ENCODE data around the gene MYO1H.
"Not testable (repeated sequence)": the region's sequence is repeated elsewhere in the genome, so short reads cannot be mapped to it uniquely, and the experiment has no call there.

MYO1H gene, protein sequence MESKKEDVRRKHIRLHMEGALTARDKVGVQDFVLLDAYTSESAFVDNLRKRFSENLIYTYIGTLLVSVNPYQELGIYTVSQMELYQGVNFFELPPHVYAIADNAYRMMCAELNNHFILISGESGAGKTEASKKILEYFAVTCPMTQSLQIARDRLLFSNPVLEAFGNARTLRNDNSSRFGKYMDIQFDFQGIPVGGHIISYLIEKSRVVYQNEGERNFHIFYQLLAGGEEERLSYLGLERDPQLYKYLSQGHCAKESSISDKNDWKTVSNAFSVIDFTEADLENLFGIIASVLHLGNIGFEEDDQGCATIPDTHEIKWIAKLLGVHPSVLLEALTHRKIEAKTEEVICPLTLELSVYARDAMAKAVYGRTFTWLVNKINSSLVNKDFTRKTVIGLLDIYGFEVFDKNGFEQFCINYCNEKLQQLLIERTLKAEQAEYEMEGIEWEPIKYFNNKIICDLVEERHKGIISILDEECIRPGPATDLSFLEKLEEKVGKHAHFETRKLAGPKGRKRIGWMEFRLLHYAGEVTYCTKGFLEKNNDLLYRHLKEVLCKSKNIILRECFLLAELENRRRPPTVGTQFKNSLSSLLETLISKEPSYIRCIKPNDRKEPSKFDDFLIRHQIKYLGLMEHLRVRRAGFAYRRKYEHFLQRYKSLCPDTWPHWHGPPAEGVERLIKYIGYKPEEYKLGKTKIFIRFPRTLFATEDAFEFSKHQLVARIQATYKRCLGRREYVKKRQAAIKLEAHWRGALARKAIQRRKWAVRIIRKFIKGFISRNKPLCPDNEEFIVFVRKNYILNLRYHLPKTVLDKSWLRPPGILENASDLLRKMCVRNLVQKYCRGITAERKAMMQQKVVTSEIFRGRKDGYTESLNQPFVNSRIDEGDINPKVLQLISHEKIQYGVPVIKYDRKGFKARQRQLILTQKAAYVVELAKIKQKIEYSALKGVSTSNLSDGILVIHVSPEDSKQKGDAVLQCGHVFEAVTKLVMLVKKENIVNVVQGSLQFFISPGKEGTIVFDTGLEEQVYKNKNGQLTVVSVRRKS

DNA sequence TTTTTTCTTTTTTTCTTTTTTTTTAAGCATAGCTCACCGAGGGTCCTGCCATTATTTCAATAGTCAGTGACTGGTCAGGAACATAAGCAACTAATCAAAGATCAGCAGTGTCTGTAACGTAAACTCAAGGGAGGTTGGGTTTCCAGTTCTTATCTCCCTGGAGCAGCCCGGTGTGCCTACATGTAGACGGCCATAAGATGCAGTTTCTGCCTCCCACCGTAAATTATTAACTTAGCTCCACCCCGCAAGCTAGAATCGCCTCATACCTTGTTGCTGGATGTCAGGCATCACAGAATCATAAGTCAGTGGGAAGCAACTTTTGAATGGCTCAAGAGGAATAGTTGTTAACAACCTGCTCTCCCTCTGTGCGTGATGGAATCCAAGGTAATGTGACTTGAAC, at the start of gene MYO1H:
Gene MYO1H, plus strand, starts transcription at position 312 of the 400 bp plus-strand sequence. Its CDS starts 61 bp downstream, at position 373.
- no peak for DNase-seq

DNA sequence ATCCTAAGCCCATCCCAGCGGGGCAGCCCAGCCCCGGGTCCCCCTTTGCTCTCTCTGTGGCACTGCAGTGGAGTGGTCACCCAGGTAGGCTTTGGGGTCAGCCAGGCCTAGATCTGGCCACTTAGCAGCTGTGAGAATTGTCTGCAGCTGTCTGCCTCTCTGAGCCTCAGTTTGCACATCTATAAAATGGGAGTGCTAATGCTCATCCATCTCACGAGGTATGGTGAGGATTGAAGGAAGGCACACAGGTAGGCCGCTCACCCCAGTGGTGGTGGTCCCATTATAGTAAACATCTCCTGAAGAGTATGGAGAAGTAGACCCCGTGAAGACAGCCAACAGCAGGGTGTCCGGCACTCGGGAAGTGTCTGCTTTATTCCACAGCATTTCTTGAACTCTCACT, 47.9 kb upstream of the MYO1H start:
- DNase-seq, result no peak

DNA sequence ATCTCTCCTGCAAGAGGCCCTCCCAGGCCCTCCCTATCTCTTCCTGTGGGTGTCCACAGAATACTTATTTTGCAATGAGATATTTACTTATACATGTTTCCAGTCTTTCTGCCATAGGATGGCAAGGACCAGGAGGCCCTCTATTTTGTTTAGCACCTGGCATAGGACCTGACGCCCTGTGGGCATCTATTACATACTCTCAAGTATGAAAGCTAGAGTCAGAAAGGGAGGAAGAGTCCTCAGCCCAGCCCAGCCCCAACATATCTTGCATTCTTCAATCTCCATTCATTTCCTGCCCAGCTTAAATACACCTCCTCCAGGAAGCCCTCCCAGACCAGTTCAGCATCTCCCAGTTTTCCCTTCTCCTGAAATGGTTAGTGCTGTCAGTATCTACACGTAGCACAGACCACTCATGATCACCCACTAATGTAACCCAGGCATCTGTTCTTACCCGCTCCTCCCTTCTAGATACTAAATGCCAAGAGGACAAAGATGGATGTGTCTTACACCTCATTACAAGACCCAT, 46.0 kb upstream of the MYO1H start:
- no peak for DNase-seq

DNA sequence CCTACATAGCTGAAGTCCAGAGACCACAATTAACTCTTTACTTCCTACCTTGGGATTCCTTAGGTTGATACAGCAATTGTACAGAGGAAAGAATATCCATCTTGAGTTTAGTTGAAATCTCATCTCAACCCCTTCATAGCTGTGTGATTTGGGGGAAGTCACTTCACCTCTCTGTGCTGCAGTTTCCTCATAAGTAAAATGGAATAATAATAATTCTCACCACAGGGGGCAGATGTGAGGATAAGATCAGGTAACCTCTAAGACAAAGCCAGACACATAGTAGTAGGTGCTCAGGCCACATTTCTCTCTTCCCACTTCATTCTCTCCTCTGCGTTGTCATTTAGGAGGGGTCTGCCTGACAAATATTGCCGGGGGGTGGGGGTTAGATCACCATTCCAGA, 45.3 kb upstream of the MYO1H start:
- no peak for DNase-seq

DNA sequence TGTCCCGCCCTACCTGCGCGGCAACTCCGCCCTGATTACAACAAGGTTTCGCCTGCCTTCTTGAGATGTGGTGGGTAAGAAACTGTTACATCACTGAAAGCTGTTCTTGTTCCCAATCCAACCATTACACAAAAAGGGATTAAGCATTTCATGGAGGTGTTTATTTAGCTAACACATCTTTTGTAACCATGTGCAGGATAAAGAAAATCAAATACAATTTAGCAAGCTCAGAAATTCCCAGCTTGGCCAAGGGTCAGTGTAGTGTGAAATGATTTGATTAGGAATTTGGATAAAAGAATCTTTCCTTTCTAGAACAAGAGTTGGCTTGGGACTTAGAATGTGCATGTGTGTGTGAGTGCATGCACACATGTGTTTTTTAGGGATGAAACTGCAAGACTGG, 44.9 kb upstream of the MYO1H start:
- DNase-seq, result no peak

DNA sequence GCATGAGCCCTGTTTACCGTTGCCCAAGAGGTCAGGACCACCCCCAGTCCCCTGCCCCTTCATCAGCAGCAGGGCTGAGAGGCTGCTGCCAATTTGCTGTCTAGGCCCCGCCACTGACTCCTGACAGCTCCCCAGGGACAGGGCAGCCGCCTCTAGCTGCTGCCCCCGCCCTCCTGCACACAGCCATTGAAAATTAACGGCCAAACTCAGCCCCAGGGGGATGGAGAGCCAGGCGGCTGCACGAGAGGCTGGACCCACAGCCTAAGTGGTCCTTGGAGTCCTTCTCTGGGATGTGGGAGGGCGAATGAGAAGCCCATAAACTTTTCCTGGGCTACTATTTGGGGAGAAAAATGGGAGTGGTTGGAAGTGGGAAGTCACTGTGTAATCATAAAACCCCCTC, 43.2 kb upstream of the MYO1H start:
- DNase-seq, result no peak

DNA sequence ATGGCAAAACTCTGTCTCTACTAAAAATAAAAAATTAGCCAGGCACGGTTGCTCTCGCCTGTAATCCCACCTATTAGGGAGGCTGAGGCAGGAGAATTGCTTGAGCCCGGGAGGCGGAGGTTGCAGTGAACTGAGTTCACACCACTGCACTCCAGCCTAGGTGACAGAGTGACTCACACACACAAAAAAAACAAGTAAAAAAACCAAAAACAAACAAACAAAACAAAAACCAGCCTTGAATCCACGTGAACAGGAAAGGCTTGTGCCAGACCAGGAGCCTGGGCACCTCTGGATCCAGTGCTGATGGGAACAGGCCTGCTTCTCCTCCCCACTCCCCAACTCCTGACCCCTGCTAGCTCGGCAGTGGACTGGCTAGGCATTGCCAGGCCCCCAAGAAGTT, 42.2 kb upstream of the MYO1H start:
- no peak for DNase-seq

DNA sequence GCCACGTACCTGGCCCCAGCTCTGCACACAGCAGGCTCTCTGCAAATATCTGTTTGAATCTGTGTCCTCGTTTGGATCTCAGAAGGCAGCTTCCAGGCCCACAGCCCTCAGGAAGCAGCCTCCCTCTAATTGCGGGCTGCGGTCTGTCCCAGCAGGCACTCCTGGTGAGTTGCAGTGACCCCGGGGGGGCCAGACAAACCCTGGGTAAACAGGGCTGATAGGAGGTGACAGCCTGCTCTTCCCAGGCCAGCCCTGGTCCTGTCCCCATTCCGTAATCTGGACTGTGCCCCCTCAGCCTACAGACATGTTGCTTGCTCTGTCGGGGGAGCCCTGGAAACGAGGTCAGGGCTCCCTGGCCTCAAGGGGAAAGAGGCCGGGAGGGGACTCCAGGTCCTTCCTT, 40.6 kb upstream of the MYO1H start:
- no peak for DNase-seq

DNA sequence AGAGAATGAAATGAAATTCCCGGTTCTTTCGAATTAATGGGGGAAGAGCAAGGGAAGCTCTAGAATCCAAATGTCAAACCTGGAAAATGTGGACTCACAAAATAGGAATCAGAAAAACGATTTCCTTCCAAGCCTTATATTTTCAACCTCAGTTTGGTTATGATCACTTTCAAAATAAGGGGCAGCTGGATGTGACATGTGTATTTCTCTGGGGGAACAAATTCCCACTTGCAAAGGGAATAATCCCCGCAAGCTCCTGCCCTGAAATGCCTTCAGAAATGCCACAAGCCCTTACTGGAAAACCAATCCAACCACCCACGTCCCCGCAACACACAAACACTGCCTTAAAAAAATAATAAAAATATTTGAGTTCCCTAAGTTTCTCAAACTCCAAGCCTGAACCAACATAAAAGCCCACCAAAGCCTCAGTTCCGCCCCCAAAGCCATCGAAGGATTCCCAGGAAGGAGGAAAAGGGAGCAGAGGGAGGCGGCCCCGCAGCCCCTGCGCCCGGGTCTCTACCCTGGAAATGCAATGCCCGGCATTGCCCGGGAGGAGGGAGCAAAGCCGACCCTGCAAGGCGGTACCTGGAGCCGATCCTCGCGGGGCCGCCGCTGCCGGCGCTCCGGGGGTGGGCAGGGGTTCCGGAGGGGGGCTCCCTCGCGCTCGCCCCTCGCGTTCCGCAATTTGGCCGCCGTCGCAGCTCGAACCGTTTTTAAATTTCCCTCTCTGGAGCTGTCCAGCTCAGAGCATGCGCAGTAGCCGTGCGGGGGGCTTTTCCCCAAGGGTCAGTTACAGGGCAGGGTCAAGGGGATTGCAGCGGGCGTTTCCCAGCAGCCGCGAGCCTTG, 38.9 kb upstream of the MYO1H start, which contains the start of gene FOXN4:
Gene FOXN4, minus strand, starts transcription at position 751 of the 847 bp plus-strand sequence. CDS start 963 bp downstream, outside the sequence.
- DNase-seq, result peak; percentile 7

DNA sequence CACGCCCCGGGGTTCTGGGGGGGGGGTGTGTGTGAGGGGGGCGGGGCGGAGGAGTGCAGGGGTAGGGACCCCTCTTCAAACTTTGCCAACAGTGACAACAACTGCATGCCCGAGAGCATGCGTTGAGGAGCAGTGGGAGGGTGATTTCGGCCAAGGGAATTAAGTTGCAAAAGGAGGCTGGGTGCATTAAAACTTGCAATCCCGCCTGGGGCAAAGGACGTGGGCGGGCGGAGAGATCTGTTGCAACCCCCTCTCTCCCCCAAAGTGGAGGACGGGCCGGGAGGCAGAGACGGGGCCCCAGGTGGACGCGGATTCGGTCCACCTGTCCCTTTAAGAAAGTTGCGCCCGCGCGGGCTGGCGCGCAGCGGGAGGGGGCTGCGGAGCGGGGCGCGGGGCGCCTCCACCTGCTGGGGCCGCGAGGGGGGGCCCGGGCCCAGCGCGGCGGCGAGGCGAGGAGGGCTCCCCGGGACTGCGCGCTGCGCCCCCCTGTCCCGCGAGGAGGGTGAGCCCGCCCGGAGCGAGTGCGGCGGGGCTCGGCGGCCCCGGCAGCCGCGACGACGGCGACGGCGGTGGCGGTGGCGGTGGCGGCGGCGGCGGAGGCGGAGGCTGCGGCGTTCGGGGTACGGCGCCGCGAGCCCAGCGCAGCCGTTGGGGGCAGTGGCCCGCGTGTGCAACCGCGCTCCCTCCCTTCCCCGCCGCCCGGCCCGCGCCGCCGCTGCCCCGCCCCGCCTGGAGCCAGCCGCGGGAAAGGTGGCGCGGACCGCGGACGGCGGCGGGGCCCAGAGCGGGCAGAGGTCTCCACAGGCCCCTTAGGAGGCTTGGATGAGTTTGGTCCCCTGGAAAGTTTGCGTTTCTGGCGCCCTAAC, 38.1 kb upstream of the MYO1H start:
- DNase-seq, result no peak

DNA sequence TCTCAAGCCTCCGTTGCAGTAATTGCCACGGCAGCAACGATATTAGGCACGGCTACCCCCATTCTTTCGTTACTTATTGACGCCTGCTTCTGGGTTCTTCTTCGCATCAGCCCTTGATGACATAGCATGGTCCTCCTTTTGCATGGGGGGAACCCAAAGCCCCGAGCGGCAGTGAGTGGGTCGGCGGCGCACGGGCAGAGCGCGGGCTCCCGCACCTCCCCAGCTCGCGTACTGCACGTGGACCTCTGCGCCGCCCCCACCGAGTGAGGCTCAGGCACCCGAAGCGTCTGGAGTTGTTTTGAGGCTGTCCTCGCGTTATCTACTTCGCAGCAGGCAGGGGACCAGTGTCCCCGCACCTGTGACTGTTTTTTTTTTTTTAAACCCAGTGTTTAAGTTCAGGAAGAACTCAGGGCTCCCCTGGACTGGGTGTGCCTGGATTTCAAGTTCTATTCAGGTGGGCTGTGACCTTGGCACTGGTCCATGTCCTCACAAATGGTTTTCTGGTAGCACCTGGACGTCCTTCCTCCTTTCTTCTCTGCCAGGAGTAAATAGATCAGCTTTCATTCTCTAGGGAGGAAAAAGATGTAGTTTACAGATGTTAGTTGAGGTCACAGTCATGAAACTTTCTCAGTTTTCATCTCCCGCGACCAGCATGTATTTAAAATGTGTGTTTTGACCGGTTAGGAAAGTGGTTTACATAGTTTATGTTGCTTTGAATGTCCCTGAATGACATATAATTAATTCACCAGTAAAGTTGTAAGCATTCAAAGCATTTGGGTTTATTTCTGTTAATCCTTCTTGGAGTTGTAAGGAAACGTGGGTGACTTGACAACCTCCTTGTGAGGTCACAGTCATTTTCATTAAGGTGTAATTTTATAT, 37.2 kb upstream of the MYO1H start:
- peak; percentile 25 for DNase-seq

DNA sequence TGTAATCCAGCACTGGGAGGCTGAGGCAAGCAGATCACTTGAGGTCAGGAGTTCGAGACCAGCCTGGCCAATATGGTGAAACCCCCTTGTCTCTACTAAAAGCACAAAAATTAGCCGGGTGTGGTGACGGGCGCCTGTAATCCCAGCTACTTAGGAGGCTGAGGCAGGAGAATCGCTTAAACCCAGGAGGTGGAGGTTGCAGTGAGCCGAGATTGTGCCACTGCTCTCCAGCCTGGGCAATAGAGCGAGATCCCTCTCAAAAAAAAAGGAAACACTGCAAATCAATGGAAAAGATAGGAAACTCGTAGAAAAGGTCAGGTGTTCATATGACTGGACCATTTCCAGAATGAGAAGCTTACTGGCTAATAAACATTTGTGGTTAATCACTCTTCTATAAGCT, 26.4 kb upstream of the MYO1H start:
- not testable (repeated sequence) for DNase-seq

DNA sequence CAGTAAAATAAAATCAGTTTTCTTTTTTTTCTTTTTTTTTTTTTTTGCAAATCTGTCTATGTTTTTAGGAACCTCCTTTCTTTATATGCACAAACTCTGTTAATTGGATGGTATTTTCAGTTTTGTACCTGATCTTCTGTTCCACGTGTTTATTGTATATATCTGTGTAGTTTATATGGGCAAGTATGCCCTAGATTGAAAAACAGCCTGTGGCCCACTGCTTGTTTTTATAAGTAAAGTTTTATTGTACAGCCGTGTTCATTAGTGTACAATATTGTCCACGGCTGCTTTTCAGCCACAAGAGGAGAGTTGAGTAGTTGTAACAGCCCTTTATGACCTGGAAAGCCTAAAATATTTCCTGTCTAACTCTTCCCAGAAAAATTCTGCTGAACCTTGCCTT, 18.7 kb upstream of the MYO1H start:
- DNase-seq, result no peak

DNA sequence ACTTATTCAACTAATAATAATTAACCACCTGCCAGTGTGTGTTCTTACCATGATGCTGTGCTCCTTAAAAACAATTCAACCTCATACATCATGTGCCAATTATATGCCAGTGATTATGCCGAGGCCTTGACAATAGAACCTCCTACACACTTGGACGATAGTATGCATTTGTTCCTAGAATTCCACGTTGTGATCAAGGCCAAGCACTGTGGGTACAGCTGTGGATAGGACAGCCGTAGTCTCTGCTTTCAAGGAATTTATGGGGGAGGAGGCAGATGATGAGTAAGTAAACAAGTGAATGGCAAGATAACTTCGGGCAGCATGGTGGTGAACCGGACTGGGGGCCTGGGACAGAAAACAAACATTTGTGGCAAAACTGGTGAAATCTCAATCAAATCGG, 18.0 kb upstream of the MYO1H start:
- DNase-seq, result no peak

DNA sequence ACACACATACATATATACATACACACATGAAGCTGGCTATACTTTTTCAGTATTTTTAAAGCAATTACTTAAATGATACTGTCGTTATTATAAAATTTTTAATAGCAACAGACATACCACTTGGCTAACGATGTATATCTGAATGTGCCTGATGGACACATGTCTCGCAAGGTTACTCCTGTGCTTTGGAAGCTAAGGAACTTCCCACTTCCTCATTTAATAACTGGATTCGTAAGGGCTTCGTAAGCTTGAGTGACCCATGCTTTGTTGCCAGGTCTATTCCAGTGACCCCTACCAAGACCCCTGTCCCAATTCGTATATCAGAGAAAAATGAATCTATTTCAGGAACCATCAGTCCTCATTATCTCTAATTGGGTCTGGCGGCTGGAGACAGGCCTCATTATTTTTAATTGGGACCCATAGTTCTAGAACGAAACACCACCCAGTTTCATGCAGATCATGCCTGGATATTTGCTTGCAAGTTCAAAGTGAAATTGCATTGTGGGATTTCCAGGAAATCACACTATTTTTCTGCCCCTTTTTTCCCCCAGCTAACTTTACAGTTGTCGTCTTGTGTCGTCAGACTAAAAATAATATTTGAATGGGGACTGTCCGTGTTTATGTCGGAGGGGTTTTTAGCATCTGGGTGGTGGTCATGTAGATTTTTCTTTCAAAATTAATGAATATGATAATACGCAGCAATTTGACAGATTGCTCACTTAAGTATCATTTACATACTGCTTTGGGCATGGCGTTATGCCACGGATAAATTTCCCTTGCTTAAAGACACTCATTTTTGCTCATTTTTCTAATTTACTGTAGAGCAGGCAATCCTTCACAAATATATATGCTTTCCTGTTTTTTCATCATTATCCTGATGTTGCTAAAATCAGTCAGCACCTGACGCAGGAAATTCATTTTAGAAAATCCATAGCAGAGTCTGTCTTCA, 17.1 kb upstream of the MYO1H start:
- no peak for DNase-seq

DNA sequence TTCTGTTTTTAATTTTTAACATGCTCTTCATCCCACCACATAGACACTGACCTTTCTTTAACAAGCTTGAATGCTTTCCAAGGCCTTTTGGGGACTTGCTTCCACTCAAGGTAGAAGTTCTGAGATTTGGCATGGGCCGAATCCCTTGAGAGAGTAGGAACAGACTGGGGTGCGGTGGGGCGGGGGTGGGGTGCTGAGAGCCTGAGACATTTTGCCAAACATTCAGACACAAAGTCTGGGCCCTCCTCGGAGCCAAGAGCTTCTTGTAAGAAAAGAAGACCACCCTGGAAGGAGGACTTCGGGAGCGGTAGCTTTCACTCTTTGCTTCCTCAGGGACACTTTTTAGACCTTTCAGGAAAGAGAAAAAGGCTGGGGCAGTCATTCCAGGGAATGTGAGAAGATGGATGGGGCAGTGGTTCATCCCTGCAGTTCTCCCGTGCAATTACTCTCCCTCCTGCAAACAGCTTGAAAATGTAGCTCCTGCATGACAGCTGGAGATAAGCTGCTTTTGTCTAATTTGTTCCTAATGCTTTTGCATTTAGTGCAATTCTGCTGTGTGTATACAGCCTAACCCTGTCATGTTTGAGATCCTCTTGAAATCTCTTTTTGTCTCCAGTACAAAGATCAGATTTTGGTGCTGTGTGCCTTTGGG, 16.3 kb upstream of the MYO1H start:
- no peak for DNase-seq

DNA sequence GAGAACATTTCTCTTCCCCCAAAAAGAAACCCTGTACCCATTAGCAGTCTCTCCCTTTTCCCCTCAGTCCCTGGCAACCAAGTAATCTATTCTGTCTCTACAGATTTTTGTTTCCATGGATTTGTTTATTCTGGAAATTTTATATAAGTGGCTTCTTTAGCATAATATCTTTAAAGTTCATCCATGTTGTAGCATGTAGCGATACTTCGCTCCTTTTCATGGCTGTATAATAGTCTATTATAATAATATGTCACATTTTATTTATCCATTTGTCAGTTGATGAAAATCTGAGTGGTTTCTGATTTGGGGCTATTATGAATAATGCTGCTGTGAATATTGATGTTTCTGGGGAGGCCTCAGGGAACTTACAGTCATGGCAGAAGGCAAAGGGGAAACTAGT, 12.8 kb upstream of the MYO1H start:
- DNase-seq, result no peak

DNA sequence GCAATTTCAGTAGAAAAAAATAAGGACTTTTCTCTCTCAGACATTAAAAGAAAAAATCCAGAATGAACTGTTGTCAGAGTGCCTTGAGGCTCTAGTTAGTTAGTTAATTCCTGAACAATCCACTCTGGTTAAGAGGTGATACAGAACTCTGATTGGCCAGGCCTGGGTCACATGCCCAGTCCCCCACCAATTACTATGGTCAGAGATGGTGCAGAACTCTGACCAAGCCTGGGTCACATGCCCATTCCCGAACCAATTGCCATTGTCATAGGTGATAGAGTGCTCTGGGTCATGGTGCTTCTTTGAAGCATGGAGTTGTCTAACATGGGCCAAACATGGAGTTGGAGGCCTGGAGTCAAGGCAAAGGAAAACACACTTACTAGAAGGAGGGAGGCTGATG, 11.1 kb upstream of the MYO1H start:
- DNase-seq, result no peak

DNA sequence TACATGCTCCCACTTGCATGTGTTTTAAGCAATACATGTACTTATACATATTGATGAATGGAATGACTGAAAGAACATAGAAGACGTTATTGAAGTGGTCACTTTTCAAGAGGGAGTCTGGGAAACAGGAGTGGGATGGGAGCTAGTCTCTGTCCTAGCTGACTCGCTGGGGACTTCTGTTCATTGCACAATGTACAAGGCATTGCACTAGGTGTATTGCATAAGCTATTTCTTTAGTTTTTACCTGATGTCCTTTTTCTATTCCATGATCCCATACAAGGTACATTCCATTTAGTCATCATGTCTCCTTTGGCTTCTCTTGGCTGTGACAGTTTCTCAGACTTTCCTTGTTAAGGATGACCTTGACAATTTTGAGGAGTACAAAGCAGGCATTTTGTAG, 4.0 kb upstream of the MYO1H start:
- no peak for DNase-seq
